Erythroblast (primary cell): ENCODE measurements around the gene SPRTN.

ENCODE experiments used
- GATA1 ChIP-seq: IDR thresholded peaks from 2 replicates; pipeline ENCODE4 v1.6.1; 2011; ENCODE audit warnings: low read depth, mild to moderate bottlenecking, control low read depth, low read length, moderate library complexity
- POLR2A ChIP-seq: IDR thresholded peaks from 2 replicates; pipeline ENCODE4 v1.6.1; 2011; ENCODE audit warnings: mild to moderate bottlenecking, low read length

- no peak for TF ChIP-seq POLR2A
- no peak for TF ChIP-seq GATA1
Observed at GRCh38 chr1:231347961-231348360, 9.9 kb downstream of the SPRTN start.
